SK-N-MC (cell line): Measurements from ENCODE around the gene TSPEAR.

ENCODE experiments used
- EZH2 ChIP-seq: fragments of 200-600 bp; sonication (generic); IDR thresholded peaks from one replicate; pipeline ENCODE4 v1.6.1; 2017; ENCODE audit warnings: antibody characterized with exemption
- POLR2AphosphoS5 ChIP-seq: IDR thresholded peaks from 2 replicates; pipeline ENCODE4 v1.6.1; 2012; ENCODE audit warnings: mild to moderate bottlenecking, low read depth, low read length, borderline replicate concordance

DNA sequence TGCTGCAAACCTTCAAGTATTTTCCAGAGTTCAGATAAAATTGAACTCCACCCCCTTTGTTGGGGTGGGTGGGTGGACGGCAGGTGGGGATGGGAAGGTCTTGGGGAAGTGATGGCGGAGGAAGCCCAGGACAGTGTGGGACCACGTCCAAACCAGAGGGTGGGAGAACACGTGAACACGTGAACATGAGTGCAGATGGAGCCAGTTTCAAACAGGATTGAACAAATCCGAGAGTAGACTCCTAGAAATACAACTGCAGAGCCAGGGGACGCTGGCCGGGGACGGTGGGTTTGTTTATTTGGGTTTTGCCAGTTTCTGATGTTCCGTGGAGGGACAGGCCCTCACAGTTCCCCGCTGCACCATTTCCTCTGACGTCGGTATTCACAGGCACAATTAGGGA is 163.0 kb downstream of the TSPEAR start:
- TF ChIP-seq EZH2 = no peak
- TF ChIP-seq POLR2AphosphoS5 = no peak
